Left cardiac atrium (tissue), 4 donors: ENCODE results near the gene RPS6KA2. TPM values are rescaled to one million over a fixed set of nuclear protein-coding genes. Genes with fewer than 3 reads are reported as not detected.

ENCODE experiments used
- ATAC-seq, 2 donors: fragments of 200-7000 bp; cut with Tn5 transposase; one replicate each; pipeline ENCODE4 v1.9.1; 2020; ENCODE audit warnings: mild to moderate bottlenecking in 2 of 2, moderate library complexity in 2 of 2
- DNase-seq: peaks from one replicate; pipeline ENCODE4 v3.0.0-alpha.2; 2020
- intact Hi-C, 2 donors: fragments of 100-400 bp; cut with DNase I; formaldehyde crosslinking; loops; one replicate each; pipeline versions ENCODE4 v1.14.1 to v1.15.1; 2022 to 2023
- total RNA-seq, 2 donors: library from RNA; stranded (reverse); fragmentation: NEBNext Ultra II Directional; extraction: Animal tissue kit (Norgen Biotek cat#: 25700); gene quantifications; one replicate each; pipeline ENCODE4 v1.2.1, GENCODE V29; 2021
- donor health status: DM: no; HTN: yes; CAD: no.
- donor health status: DM: no; HTN: yes; CAD: no; lungs with severe emphysema.
- donor health status: DM: yes; HTN: yes; CAD: no.
- donor health status: Dilated cardiomyopathy.

RPS6KA2 gene
- total RNA-seq, 2 donors from 2014 or later: 59.6 to 95.7 TPM

DNA sequence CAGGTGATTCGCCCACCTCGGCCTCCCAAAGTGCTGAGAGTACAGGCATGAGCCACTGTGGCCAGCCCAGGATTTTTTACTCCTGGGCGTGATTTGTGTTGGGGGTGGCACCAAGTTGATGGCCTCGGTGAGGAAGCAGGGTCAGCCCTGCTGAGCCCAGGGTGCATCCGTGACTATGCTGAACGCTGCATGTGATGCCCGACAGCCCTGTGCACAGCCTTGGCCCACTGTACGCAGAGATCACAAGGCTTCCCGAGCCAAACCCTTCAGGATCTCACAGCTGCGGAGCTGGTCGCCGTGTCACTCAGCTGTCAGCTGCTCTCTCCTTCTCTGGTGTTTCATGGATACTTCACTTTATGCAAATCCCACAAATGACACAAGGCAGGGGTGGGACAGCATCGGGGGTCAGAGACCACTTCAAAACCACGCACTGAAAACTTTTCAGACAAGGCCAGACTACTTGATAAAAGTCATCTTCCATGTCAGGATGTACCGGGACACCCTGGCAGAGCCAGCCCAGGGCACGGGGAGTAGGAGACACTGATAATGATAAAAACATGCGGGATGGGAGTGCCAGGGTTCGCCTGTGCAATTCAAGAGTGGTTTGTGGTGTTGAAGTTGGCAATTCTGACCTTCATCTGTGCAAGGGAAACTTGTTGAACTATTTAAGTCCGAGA is 31.2 kb upstream of the RPS6KA2 start:
- DNase-seq (no peak), ATAC-seq (peak; percentile 43 to 65)
- intact Hi-C loops: no loop called here

- ATAC-seq: no peak
- intact Hi-C loops: no loop called here
Observed at GRCh38 chr6:166657531-166657930, 30.5 kb upstream of the RPS6KA2 start.

GRCh38 chr6:166656230-166657151 is 29.4 kb upstream of the RPS6KA2 start:
- intact Hi-C loops: no loop called here
- ATAC-seq (no peak), DNase-seq (no peak)

More at GRCh38 chr6:166657531-166657930, 30.5 kb upstream of the RPS6KA2 start:
- DNase-seq: no peak

- DNase-seq (no peak), ATAC-seq (no peak)
- intact Hi-C loops: no loop called here
Observed at GRCh38 chr6:166655713-166656229, 28.7 kb upstream of the RPS6KA2 start.

DNA sequence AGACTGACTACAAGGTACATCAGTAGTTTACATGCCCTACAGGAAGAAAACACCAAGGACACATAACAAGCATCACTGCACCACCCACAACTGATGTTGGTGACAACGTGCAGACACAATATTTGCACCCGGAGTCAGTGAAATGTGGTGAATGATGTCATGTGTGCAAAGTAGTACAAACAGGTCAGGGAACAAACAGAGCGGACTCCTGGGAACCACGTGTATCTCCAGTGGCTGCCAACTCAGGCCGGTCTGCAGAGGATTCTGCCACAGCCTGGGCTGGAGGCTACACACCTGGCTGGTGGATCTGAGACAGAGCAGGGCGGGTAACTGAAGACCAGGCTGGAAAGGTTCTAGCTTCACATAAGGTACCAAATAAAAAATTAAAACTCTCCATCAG is 28.2 kb upstream of the RPS6KA2 start:
- intact Hi-C loops: no loop called here
- DNase-seq (no peak), ATAC-seq (no peak)

- ATAC-seq (no peak), DNase-seq (no peak)
- intact Hi-C loops: no loop called here
Observed at GRCh38 chr6:166654573-166654972, 27.5 kb upstream of the RPS6KA2 start.

- intact Hi-C loops: no loop called here
- DNase-seq: no peak
- ATAC-seq: no peak
Observed at GRCh38 chr6:166653639-166653941, 26.5 kb upstream of the RPS6KA2 start.

- intact Hi-C loops: no loop called here
- DNase-seq: no peak
- ATAC-seq: no peak
Observed at GRCh38 chr6:166650824-166651807, 24.1 kb upstream of the RPS6KA2 start.

GRCh38 chr6:166650047-166650446 is 23.0 kb upstream of the RPS6KA2 start:
- intact Hi-C loops: no loop called here
- no peak for ATAC-seq
- no peak for DNase-seq

GRCh38 chr6:166648846-166649245 is 21.8 kb upstream of the RPS6KA2 start:
- intact Hi-C loops: no loop called here
- ATAC-seq (no peak), DNase-seq (no peak)

DNA sequence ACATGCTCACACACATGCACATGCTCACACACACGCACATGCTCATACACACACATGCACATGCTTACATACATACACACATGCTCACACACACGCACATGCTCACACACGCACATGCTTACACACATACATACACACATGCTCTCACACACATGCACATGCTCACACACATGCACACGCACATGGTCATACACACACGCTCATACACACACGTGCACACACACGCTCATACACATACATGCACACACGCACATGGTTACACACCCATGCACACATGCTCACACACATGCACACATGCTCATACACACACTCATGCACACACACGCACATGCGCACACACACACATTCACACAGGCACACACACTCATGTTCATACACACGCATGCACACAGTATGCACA is 20.8 kb upstream of the RPS6KA2 start:
- intact Hi-C loops: no loop called here
- ATAC-seq (no peak), DNase-seq (no peak)

GRCh38 chr6:166646716-166647115 is 19.7 kb upstream of the RPS6KA2 start:
- ATAC-seq (no peak), DNase-seq (no peak)
- intact Hi-C loops: no loop called here

DNA sequence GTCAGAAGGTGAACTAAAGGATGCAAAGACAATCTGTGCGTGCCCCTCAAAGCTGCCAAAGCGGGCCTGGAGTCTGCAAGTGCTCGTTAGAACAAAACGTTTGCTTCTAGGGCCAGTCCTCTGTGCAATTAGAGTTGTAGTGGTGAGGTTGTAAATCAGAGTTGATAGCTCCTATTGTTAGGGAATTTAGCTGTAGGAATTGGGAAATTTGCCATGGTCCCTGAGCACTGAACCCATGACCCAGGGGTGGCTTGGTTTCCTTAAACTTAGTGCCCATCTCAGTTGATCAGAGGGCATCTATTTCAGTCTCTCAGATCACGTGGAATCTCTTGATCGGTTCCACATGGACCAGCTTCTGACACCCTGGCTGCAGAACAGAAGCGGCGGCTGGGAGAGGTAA is 18.8 kb upstream of the RPS6KA2 start:
- DNase-seq (no peak), ATAC-seq (no peak)
- intact Hi-C loops: no loop called here

DNA sequence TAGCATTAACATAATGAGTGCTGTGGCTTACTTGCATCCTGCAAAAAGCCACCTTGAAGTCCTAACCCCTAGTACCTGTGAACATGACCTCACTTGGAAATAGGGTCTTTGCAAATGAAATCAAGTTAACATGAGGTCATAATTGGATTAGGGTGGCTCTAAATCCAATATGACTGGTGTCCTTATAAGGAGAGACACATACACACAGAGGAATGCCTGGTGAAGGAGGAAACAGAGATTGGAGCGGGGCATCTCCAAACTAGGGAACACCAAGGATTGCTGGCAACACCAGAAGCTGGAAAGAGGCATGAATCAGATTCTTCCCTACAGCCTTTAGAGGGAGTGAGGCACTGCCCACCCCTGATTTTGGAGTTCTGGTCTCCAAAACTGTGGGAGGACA is 17.6 kb upstream of the RPS6KA2 start:
- DNase-seq: no peak
- intact Hi-C loops: no loop called here
- no peak for ATAC-seq

DNA sequence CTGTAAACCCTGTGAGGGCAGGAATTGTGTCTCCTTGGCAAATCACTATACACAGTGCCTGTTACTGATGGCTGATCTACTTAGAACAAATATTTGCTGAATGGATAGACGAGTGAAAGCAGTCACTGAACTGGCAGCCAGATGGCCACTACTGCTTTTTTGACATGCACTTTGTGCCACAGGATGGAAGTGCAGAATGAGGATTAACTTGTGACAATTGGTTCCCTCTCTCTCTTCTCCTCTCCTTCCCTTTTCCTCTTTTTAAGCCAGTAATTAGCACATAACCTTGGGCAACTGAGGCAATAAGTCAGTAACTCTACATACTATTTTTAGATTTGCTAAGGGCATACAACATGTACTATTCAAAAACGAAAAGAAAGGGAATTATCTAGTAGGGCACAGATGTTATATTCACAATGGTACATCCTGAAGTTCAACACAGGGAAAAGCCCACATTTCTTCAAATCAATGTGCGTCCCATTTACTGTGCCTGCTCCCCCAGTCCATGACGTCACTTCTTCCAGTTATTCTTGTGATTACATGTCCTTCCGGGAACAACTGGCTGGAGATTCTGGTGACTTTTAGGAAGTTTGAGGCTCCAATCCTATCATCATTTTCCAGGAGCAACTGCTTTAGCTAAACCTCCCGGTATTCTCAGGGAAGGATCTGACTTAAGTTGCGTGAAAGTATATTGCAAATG is 17.0 kb upstream of the RPS6KA2 start:
- DNase-seq (no peak), ATAC-seq (no peak)
- intact Hi-C loops: no loop called here

- ATAC-seq (no peak), DNase-seq (no peak)
- intact Hi-C loops: no loop called here
Observed at GRCh38 chr6:166642646-166643045, 15.6 kb upstream of the RPS6KA2 start.

DNA sequence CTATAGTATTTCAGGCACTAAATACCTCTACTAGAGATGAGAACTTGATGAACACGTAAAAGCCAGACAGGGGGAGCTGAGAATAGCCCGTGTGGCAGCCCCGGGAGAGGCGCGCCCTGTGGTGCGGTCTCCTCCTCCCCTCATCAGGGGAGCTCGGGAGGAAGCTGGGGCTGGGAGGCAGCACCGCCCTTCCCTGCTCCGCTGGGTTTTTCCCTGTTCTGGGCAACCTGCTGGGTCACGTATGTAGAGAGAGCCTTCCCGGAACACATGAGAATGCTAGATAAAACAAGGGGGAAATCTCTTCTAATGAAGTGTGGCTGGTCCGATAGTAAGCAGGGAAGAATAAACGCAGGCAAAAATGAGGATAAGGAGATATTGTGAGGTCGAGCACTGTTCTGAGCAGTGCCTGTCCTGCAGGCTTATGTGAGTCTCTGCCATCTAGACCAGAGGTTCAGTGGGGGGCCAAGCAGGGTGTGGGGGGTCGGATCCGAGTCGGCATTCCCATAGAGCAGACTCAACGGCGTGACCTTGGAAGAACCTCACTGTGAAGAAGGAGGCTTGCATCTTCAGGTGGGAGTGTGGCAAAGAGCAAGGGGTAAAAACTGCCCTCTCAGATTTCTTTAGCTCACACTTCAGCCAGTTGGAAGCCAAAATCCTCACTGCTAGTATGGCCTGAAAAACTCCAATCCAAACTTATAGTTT is 13.4 kb upstream of the RPS6KA2 start:
- ATAC-seq (peak; percentile 80 to 91), DNase-seq (peak; percentile 74)
- intact Hi-C loops: no loop called here

DNA sequence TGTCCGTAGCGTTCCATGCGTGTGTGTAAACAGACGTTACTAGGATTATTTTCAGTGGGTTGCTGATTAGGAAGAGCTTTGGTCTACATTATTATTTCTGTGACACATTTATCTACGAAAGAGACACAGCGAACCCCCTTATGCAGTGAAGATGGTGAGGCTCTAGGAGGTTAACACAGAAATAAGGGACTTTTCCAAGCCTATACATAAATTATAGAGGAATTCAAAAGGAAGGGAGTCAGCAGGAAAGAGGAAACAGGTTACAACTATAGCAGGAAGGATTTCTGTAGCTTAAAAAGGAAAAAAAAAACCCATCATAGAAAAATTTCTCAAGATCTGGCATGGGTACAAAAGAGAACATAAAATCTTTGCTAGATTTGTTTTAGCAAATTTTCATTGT is 12.9 kb upstream of the RPS6KA2 start:
- ATAC-seq (no peak), DNase-seq (no peak)
- intact Hi-C loops: no loop called here
